A673 (cell line): ENCODE measurements around the gene TBC1D22A. TPM values are rescaled to one million over a fixed set of nuclear protein-coding genes. Genes with fewer than 3 reads are reported as not detected.

Experiments
- BruUV-seq: library from RNA; stranded (reverse); fragments of 400-500 nt; replicated peaks from 2 replicates; lab custom pipeline; 2021; lab: Mats Ljungman, UMichigan
- CTCF ChIA-PET: fragments of 300-600 bp; sonication (Branson Sonifier 250); formaldehyde crosslinking; loops from one replicate; lab custom pipeline; 2022; ENCODE audit warnings: antibody characterized with exemption; lab: Charles Lee
- POLR2A ChIA-PET: fragments of 300-600 bp; sonication (Branson Sonifier 250); formaldehyde crosslinking; loops from one replicate; lab custom pipeline; 2022; ENCODE audit warnings: antibody characterized with exemption; ENCODE audit not compliant: low non-redundant PET; lab: Charles Lee
- DNase-seq: peaks from one replicate; pipeline ENCODE4 v3.0.0-alpha.2; 2015; ENCODE audit warnings: low spot score
- H3K27ac ChIP-seq: fragments of 200-600 bp; sonication (generic); 2 replicates; pipeline ENCODE4 v1.5.1; 2016; ENCODE audit warnings: mixed run types, low read depth, mild to moderate bottlenecking, mixed read lengths, antibody characterized with exemption, low read length; ENCODE audit not compliant: poor library complexity, severe bottlenecking
- H3K27me3 ChIP-seq: fragments of 200-600 bp; sonication (generic); replicated peaks from 2 replicates; pipeline ENCODE4 v1.6.1; 2017; ENCODE audit warnings: mixed run types, low read depth, mild to moderate bottlenecking, mixed read lengths, antibody characterized with exemption, low read length; ENCODE audit not compliant: insufficient read depth, poor library complexity
- H3K36me3 ChIP-seq: fragments of 200-600 bp; sonication (generic); 2 replicates; pipeline ENCODE4 v1.6.1; 2016; ENCODE audit warnings: mixed run types, mild to moderate bottlenecking, mixed read lengths, antibody characterized with exemption, low read length; ENCODE audit not compliant: insufficient read depth, poor library complexity, severe bottlenecking
- H3K4me1 ChIP-seq: fragments of 200-600 bp; sonication (generic); 2 replicates; pipeline ENCODE4 v1.6.1; 2017; ENCODE audit warnings: mixed run types, mild to moderate bottlenecking, mixed read lengths, antibody characterized with exemption, low read length; ENCODE audit not compliant: insufficient read depth, poor library complexity, severe bottlenecking
- H3K4me3 ChIP-seq: fragments of 200-600 bp; sonication (generic); 2 replicates; pipeline ENCODE4 v1.5.1; 2016; ENCODE audit warnings: low read depth, mixed run types, mild to moderate bottlenecking, mixed read lengths, low read length; ENCODE audit not compliant: poor library complexity, severe bottlenecking
- H3K9me3 ChIP-seq: fragments of 200-600 bp; sonication (generic); 2 replicates; pipeline ENCODE4 v1.6.1; 2016; ENCODE audit warnings: mixed run types, low read depth, mild to moderate bottlenecking, mixed read lengths, antibody characterized with exemption, low read length; ENCODE audit not compliant: poor library complexity, severe bottlenecking
- CTCF ChIP-seq: fragments of 300-800, 200-600 bp; sonication (generic); conservative IDR thresholded peaks from 2 replicates; pipeline ENCODE4 v1.5.1; 2017; ENCODE audit warnings: low read depth, mild to moderate bottlenecking, antibody characterized with exemption, low read length, moderate library complexity, mixed read lengths
- EZH2 ChIP-seq: fragments of 200-600 bp; sonication (generic); IDR thresholded peaks from 2 replicates; pipeline ENCODE4 v1.6.1; 2017; ENCODE audit warnings: borderline replicate concordance, low read depth, mild to moderate bottlenecking, mixed read lengths, antibody characterized with exemption, low read length; ENCODE audit not compliant: poor library complexity, severe bottlenecking
- intact Hi-C: fragments of 100-400 bp; cut with micrococcal nuclease; formaldehyde crosslinking; loops from one replicate; pipeline ENCODE4 v1.10.0; 2022; ENCODE audit not compliant: unreplicated experiment
- total RNA-seq: library from RNA; stranded (reverse); gene quantifications from 2 replicates; pipeline ENCODE4 v1.2.3, GENCODE V29; 2021

Gene TBC1D22A
- total RNA-seq, 1 experiment from 2014 or later: 22.5 TPM

GRCh38 chr22:47152938-47153337, 390.5 kb downstream of the TBC1D22A start:
- CTCF ChIA-PET: no interaction called here
- Histone ChIP-seq H3K36me3 (no peaks in the 10 kb centered on the region), H3K4me1 (no peaks in the 10 kb centered on the region), H3K27me3 (no peaks in the 10 kb centered on the region), H3K4me3 (no peak overlapping the region), H3K9me3 (no peaks in the 10 kb centered on the region), H3K27ac (no peak overlapping the region)
- no peak for TF ChIP-seq EZH2
- intact Hi-C loops: no loop called here
- BruUV-seq: no TSS peak
- DNase-seq: no peak
- POLR2A ChIA-PET: no interaction called here

GRCh38 chr22:47153854-47154525, 391.5 kb downstream of the TBC1D22A start:
- CTCF ChIA-PET: no interaction called here

GRCh38 chr22:47154621-47155081, 392.2 kb downstream of the TBC1D22A start:
- no peak overlapping the region for H3K27ac ChIP-seq
- no TSS peak for BruUV-seq
- no peak overlapping the region for H3K4me3 ChIP-seq
- intact Hi-C loops: no loop called here
- H3K36me3 ChIP-seq: no peaks in the 10 kb centered on the region
- TF ChIP-seq CTCF (no peak), EZH2 (no peak)
- POLR2A ChIA-PET: no interaction called here
- H3K4me1 ChIP-seq: no peaks in the 10 kb centered on the region
- H3K9me3 ChIP-seq: no peaks in the 10 kb centered on the region
- CTCF ChIA-PET: no interaction called here
- no peaks in the 10 kb centered on the region for H3K27me3 ChIP-seq
- peak; percentile 14 for DNase-seq

More at GRCh38 chr22:47153854-47154525, 391.5 kb downstream of the TBC1D22A start:
- no peak for TF ChIP-seq EZH2
- TF ChIP-seq CTCF: no peak
- H3K27ac ChIP-seq: no peak overlapping the region
- no peaks in the 10 kb centered on the region for H3K36me3 ChIP-seq
- intact Hi-C loops: no loop called here
- no peaks in the 10 kb centered on the region for H3K4me1 ChIP-seq
- no peaks in the 10 kb centered on the region for H3K9me3 ChIP-seq
- POLR2A ChIA-PET: no interaction called here
- no peaks in the 10 kb centered on the region for H3K27me3 ChIP-seq
- no peak for DNase-seq
- BruUV-seq: no TSS peak
- no peak overlapping the region for H3K4me3 ChIP-seq
